Ascending aorta (tissue), 2 donors: ENCODE data around the gene TEX19. TPM values are rescaled to one million over a fixed set of nuclear protein-coding genes. Genes with fewer than 3 reads are reported as not detected.

ENCODE experiments used
- DNase-seq, 2 donors: peaks; one replicate each; pipeline ENCODE4 v3.0.0-alpha.2; 2019; ENCODE audit warnings: low spot score in 2 of 2
- H3K27ac ChIP-seq, 2 donors: fragments of 200-600 bp; sonication (generic); one replicate each; pipeline ENCODE4 v1.5.1; 2016 to 2017; ENCODE audit warnings: mild to moderate bottlenecking in 1 of 2
- H3K27me3 ChIP-seq: fragments of 200-600 bp; sonication (generic); one replicate; pipeline ENCODE4 v1.5.1; 2017
- H3K36me3 ChIP-seq, 2 donors: fragments of 200-600 bp; sonication (generic); one replicate each; pipeline ENCODE4 v1.5.1; 2016
- H3K4me1 ChIP-seq, 2 donors: fragments of 200-600 bp; sonication (generic); one replicate each; pipeline ENCODE4 v1.5.1; 2016 to 2017; ENCODE audit warnings: mild to moderate bottlenecking in 1 of 2
- H3K4me3 ChIP-seq, 2 donors: fragments of 200-600 bp; sonication (generic); one replicate each; pipeline ENCODE4 v1.5.1; 2016 to 2017; ENCODE audit warnings: mild to moderate bottlenecking in 1 of 2
- H3K9me3 ChIP-seq, 2 donors: fragments of 200-600 bp; sonication (generic); one replicate each; pipeline ENCODE4 v1.5.1; 2016
- intact Hi-C: fragments of 100-400 bp; cut with DNase I; formaldehyde crosslinking; loops from one replicate; pipeline ENCODE4 v1.15.1; 2023
- total RNA-seq: library from RNA; depleted of rRNA; stranded (reverse); fragments of >200 nt; gene quantifications from one replicate; pipeline ENCODE4 v1.1.0, GENCODE V29; 2016
- TF ChIP-seq, protein P1 (sequence below), 3 experiments: fragments of 200-600 bp in 2 of 3; fragments of 450-650 bp in 1 of 3; sonication (generic) in 2 of 3; IDR thresholded peaks; one replicate each; pipeline ENCODE4 v1.5.1; 2016 to 2019; ENCODE audit warnings: antibody characterized with exemption in 3 of 3, mild to moderate bottlenecking in 1 of 3, moderate library complexity in 1 of 3

TEX19 gene
- total RNA-seq, 1 donor from 2014 or later, result not detected

DNA sequence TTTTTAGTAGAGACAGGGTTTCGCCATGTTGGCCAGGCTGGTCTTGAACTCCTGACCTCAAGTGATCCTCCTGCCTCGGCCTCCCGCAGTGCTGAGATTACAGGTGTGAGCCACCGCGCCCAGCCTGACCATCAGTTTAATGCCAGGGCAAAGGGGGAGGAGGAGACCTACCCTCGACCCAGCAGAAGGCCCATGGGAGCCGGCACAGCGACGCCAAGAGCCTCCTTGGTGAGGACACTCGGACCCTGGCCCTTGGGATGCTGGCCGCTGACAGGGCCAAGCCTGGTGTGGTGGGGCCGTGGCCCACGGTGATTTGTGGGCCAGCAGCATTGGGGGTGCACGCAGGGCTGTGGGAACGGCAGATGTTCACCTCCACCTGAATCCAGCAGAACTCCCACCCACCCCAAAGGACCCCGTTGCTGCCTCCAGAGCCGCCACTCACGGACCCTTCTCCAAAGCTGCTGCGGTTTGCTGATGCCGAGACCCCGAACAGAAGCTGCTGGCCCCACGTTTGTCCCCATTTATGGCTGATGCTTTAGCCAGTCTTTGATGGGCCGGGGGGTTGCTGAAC is 32.5 kb downstream of the TEX19 start:
- no peaks in the 10 kb centered on the region for H3K4me1 ChIP-seq
- peaks cover 13 to 27% of the 10 kb centered on the region in 2 donors for H3K36me3 ChIP-seq
- no peak overlapping the region for H3K27ac ChIP-seq
- intact Hi-C loops, result no loop called here
- H3K4me3 ChIP-seq, result no peak overlapping the region
- TF ChIP-seq, protein P1, sequence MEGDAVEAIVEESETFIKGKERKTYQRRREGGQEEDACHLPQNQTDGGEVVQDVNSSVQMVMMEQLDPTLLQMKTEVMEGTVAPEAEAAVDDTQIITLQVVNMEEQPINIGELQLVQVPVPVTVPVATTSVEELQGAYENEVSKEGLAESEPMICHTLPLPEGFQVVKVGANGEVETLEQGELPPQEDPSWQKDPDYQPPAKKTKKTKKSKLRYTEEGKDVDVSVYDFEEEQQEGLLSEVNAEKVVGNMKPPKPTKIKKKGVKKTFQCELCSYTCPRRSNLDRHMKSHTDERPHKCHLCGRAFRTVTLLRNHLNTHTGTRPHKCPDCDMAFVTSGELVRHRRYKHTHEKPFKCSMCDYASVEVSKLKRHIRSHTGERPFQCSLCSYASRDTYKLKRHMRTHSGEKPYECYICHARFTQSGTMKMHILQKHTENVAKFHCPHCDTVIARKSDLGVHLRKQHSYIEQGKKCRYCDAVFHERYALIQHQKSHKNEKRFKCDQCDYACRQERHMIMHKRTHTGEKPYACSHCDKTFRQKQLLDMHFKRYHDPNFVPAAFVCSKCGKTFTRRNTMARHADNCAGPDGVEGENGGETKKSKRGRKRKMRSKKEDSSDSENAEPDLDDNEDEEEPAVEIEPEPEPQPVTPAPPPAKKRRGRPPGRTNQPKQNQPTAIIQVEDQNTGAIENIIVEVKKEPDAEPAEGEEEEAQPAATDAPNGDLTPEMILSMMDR (IDR thresholded peaks at IDR 0.05), result no peak
- H3K27me3 ChIP-seq, result no peaks in the 10 kb centered on the region
- DNase-seq, result no peak
- H3K9me3 ChIP-seq, result no peaks in the 10 kb centered on the region

DNA sequence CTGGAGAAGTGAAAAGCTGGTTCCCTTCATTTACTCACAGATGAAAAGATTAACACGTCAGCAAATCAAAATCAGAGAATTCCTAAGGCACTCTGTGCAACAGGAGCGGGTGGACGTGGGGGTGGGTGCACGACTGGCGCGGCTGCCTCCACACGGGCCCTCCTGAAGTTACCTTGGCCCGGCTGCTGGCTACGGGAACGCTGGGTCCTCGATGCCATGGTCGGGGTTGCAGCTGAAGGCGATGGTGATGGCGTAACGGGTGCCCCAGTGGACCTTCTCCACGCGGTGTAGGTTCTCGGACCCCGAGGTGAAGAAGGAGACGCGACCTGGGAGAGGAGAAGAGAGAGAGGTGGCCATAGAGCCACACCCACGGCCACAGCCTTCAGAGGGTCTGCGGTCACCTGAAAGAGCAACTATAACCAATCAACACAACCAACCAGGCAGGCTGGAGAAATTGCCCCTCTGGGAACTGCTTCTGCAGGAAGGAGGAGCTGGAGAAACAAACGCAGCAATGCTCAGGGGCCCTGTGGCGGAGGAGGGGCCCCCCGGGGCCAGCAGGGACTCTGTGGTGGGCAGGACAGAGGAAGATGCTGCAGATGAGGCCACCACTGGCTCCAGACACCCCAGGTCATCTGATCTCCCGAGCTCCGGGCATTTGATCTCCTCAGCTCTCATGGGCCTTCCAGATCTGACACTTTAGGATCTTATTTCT is 33.3 kb downstream of the TEX19 start:
- no peak for DNase-seq
- Histone ChIP-seq H3K4me3 (no peak overlapping the region), H3K27ac (no peak overlapping the region), H3K27me3 (no peaks in the 10 kb centered on the region), H3K36me3 (peaks cover 13 to 27% of the 10 kb centered on the region in 2 donors), H3K9me3 (no peaks in the 10 kb centered on the region), H3K4me1 (no peaks in the 10 kb centered on the region)
- intact Hi-C loops, result no loop called here
- TF ChIP-seq, protein P1 (IDR thresholded peaks at IDR 0.05), result no peak

DNA sequence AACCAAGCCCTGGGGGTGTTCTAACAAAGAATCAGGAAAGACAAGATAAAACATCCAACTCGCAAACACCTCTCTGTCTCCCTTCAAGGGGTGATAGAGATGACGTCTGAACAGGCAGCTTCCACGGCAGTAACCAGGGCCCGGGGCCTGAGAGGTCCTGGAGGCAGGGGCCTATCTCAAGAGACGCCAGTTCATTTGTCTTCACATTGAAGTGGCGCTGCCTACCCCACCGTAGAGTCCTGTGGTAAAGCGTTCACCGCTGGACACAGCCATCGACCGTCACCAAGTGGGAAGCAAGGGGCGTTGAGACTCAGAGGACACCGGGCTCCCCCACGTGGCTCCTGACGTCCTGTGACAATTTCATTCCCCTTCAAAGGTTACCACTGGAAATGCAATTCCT is 33.9 kb downstream of the TEX19 start:
- intact Hi-C loops, result no loop called here
- H3K27me3 ChIP-seq, result no peaks in the 10 kb centered on the region

DNA sequence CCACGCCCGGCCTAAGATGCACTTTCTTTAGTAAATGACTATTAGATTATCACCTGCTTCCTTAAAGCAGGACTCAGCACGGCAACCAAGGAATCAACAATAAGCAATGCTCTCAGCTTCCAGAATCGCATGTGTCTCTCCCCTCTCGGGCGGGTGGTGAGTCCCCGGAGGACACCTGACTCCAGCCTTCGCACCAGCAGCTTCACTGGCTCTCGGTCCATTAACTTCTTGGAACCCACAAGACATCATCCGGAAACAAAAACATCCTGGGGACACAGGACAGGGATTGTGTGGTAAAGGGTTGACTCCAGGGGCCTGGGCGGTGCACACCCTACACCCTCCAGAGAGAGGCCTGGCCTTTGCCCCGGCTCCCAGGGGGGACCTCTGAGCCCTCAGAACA is 35.2 kb downstream of the TEX19 start:
- peaks cover 17 to 34% of the 10 kb centered on the region in 2 donors for H3K36me3 ChIP-seq
- TF ChIP-seq, protein P1 (IDR thresholded peaks at IDR 0.05), result no peak
- no peak for DNase-seq
- no peak overlapping the region for H3K27ac ChIP-seq
- no peaks in the 10 kb centered on the region for H3K4me1 ChIP-seq
- no peaks in the 10 kb centered on the region for H3K9me3 ChIP-seq
- H3K4me3 ChIP-seq, result no peak overlapping the region
- intact Hi-C loops, result no loop called here
- no peaks in the 10 kb centered on the region for H3K27me3 ChIP-seq

More for the DNA sequence above, 33.9 kb downstream of the TEX19 start:
- Histone ChIP-seq H3K9me3 (no peaks in the 10 kb centered on the region), H3K4me1 (no peaks in the 10 kb centered on the region), H3K27ac (no peak overlapping the region), H3K36me3 (peaks cover 17 to 33% of the 10 kb centered on the region in 2 donors), H3K4me3 (no peak overlapping the region)
- DNase-seq, result no peak
- TF ChIP-seq, protein P1 (IDR thresholded peaks at IDR 0.05), result no peak

DNA sequence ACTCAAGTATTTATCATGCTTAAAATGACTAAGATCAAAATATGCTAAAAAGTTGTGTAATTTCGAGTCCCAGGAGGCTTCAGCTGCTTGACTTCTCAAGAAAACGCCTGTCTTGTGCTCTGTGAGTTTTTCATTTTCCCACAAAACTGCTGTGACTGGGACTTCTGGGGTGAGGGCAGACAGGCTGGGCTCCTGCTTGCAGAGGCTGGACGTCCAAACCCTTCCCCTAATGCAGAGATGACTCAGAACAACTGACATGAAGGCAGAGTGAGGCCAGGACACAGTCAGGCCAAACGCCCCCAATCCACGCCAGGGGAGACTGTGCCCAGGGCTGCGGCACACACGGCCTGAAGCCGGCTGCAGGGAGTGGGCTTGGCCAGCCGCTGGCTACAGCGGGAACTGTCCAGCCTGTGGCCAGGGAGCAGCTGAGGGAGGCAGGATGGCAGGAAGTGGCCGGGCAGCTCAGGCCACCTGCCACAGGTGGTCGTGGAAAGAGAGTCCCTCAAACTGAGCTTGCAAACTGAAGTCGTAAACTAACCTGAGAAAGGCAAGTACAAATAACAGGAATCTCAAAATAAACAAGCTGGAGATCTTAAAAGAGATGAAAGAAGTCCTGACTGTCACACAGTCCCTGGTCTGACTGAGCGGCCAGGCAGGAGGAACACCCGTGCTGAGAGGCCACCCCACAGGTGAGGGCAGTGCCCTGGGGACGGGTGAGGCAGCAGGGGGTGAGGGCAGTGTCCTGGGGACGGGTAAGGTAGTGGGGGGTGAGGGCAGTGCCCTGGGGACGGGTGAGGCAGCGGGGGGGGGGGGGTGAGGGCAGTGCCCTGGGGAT is 37.8 kb downstream of the TEX19 start:
- Histone ChIP-seq H3K27me3 (no peaks in the 10 kb centered on the region), H3K27ac (no peak overlapping the region), H3K36me3 (peaks cover 12 to 40% of the 10 kb centered on the region in 2 donors), H3K4me1 (no peaks in the 10 kb centered on the region), H3K9me3 (no peaks in the 10 kb centered on the region), H3K4me3 (no peak overlapping the region)
- intact Hi-C loops, result no loop called here
- DNase-seq, result no peak
- TF ChIP-seq, protein P1 (IDR thresholded peaks at IDR 0.05), result no peak
